ENCODE results near the gene ID3. TPM values are rescaled to one million over a fixed set of nuclear protein-coding genes. Genes with fewer than 3 reads are reported as not detected.
"Not testable (repeated sequence)": the region's sequence is repeated elsewhere in the genome, so short reads cannot be mapped to it uniquely, and the experiment has no call there.

The ID3 gene
- total and polyA plus RNA-seq, 2 of the 8 experiments (the other 6 are each of a cell fraction or from before 2014, with no cell fraction given), result 240 to 304 TPM

DNA sequence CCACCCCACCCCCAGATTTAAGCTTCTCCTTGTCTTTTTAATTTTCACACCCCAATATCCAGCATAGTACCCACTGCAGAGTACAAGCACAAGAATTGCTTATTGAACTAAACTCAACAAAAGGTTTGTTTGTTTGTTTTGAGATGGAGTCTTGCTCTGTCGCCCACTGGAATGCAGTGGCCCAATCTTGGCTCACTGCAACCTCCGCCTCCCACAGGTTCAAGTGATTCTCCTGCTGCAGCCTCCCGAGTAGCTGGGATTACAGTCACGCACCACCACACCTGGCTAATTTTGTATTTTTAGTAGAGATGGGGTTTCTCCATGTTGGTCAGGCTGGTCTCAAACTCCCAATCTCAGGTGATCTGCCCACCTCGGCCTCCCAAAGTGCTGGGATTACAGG, 16.4 kb downstream of the ID3 start:
- not testable (repeated sequence) for H3K23ac ChIP-seq (ENCODE audit: insufficient read length); H3K79me2 ChIP-seq (ENCODE audit: control insufficient read depth in 1 of 2, insufficient read depth in 2 of 2, low read length in 2 of 2); H3K4me2 ChIP-seq (ENCODE audit: insufficient read depth in 1 of 2, low read depth in 2 of 2, low read length in 2 of 2); H3K27ac ChIP-seq (ENCODE audit: low read depth, low read length); H3K36me3 ChIP-seq (ENCODE audit: control insufficient read depth in 2 of 4, insufficient read depth in 4 of 4, low read length in 3 of 4); H4K5ac ChIP-seq (ENCODE audit: insufficient read length, low read depth, low read length); H2BK12ac ChIP-seq (ENCODE audit: low read depth, low read length); H2BK120ac ChIP-seq (replicated peaks; ENCODE audit: low read depth, low read length); H3K4ac ChIP-seq (replicated peaks; ENCODE audit: insufficient read length, low read depth, low read length); H3K18ac ChIP-seq (ENCODE audit: extremely low read depth, low read length); H3K27me3 ChIP-seq (replicated peaks in 1 of 4; ENCODE audit: control insufficient read depth in 3 of 4, extremely low read depth in 1 of 4, insufficient read depth in 3 of 4, low read length in 3 of 4); H3K9me3 ChIP-seq (ENCODE audit: insufficient read depth in 2 of 2, low read depth in 1 of 2, low read length in 1 of 2); H3K79me1 ChIP-seq (ENCODE audit: low read depth, low read length); H3K23me2 ChIP-seq (ENCODE audit: low read depth, low read length); H3K9ac ChIP-seq (replicated peaks in 1 of 4; ENCODE audit: extremely low read depth in 1 of 4, low read depth in 3 of 4, low read length in 3 of 4); H3K4me1 ChIP-seq (replicated peaks in 1 of 4; ENCODE audit: control insufficient read depth in 3 of 4, insufficient read depth in 4 of 4, low read length in 3 of 4); H2BK5ac ChIP-seq (ENCODE audit: low read depth, low read length); H2BK20ac ChIP-seq (ENCODE audit: low read length); FAIRE-seq; H4K8ac ChIP-seq (ENCODE audit: extremely low read depth, insufficient read depth, low read length); H3K56ac ChIP-seq (replicated peaks; ENCODE audit: insufficient read length, low read depth, low read length); DNase-seq (ENCODE audit: low read depth in 1 of 2, low spot score in 2 of 2); H2AFZ ChIP-seq (ENCODE audit: low read length); H4K91ac ChIP-seq (replicated peaks; ENCODE audit: insufficient read length, low read length); H4K20me1 ChIP-seq (replicated peaks in 1 of 2; ENCODE audit: control insufficient read depth in 1 of 2, insufficient read depth in 2 of 2, low read length in 2 of 2); H3K14ac ChIP-seq (ENCODE audit: insufficient read length); H2AK5ac ChIP-seq (ENCODE audit: low read depth, low read length); H3K4me3 ChIP-seq (ENCODE audit: extremely low read depth in 1 of 4, insufficient read depth in 2 of 4, low read depth in 3 of 4, low read length in 4 of 4); H2BK15ac ChIP-seq (ENCODE audit: low read length)
- POLR2A ChIA-PET (ENCODE audit: partially characterized antibody), result interaction anchor here (2.3 kb wide), 1 partner anchor 149 kb away, joined by 7 read pairs; the partner anchor contains the start of gene RPL11
- WGBS, 2 experiments (ENCODE audit: extremely low coverage in 1 of 2, insufficient coverage in 1 of 2, insufficient read length in 1 of 2, insufficient replicate concordance in 2 of 2, low coverage in 1 of 2, low lambda C conversion rate in 2 of 2, missing lambda C conversion rate in 1 of 2), result 87% methylated on average over 5 of the region's 5 CpGs; no CpG with 5 or more reads in 1 of the 2 experiments
- CTCF ChIA-PET (ENCODE audit: partially characterized antibody), result interaction anchor here (1.3 to 21.9 kb wide), 6 partner anchors 13 to 125 kb away, joined by 3 to 706 read pairs (median 89); partner anchors contain the start of gene E2F2

Measured in H1 (cell line).